NCI-H1105 (cell line): ENCODE results near the gene C16orf95.

Source experiments
- DNase-seq: peaks from one replicate; lab custom pipeline; 2025; lab: John Stamatoyannopoulos, UW

The C16orf95 gene

GRCh38 chr16:87316450-87316922 lies 706 bp downstream of the C16orf95 start:
- DNase-seq = no peak

DNA sequence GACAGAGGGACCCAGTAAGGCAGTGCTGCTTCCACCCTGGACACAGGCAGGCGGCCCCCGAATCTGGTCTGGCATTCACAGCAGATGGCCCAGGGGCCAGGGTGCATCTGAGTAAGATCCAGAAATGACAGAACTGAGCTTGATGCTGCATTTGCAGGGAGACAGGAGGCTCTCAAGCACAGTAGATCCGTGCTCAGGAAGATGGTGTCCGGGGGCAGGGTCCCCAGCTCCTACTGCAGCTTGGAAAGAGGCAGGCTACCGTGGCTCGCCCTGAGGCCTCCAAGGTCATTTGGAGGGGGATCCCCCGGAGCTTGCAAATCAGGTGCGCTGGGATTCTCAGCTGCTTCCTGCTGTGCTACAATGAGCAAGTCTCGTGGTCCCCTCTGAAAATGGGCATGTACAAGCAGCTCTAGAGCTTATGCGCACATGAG lies 2.2 kb downstream of the C16orf95 start:
- no peak for DNase-seq

DNA sequence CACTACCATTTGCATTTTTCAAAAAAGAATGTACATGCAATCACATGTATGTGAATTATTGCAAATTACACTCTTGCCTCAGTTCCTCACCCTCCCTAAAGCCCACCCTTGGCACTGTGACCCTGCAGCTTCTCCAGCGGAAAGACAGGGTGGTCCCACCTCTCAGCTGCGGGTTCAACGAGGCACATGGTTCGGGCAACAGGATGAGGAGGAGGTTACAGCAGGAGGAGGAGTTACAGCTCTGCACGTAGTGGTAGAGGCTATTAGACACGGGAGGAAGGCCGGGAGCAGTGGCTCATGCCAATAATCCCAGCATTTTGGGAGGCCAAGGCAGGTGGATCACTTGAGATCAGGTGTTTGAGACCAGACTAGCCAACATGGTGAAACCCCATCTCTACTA lies 5.2 kb downstream of the C16orf95 start:
- no peak for DNase-seq

DNA sequence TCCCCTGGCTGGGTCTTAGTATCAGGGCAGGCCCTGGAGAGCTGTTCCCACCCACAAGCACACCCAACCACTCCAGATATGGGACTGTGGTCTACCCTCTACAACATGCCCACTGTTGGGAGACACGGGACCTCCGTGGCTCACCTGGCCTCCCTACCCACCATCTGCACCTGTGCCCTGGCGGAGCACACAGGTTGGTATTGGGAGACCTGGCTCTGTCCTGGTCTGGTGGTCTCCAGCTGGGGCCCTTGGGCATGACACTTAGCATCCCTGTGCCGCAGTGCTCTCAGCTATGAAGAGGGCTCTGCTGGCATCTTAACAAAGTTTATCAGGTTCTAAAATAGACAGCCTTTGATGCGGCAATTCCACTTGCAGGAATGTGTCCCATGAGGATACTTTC lies 5.8 kb downstream of the C16orf95 start:
- DNase-seq = no peak

- no peak for DNase-seq
Measured at GRCh38 chr16:87310610-87311009, 6.6 kb downstream of the C16orf95 start.

DNA sequence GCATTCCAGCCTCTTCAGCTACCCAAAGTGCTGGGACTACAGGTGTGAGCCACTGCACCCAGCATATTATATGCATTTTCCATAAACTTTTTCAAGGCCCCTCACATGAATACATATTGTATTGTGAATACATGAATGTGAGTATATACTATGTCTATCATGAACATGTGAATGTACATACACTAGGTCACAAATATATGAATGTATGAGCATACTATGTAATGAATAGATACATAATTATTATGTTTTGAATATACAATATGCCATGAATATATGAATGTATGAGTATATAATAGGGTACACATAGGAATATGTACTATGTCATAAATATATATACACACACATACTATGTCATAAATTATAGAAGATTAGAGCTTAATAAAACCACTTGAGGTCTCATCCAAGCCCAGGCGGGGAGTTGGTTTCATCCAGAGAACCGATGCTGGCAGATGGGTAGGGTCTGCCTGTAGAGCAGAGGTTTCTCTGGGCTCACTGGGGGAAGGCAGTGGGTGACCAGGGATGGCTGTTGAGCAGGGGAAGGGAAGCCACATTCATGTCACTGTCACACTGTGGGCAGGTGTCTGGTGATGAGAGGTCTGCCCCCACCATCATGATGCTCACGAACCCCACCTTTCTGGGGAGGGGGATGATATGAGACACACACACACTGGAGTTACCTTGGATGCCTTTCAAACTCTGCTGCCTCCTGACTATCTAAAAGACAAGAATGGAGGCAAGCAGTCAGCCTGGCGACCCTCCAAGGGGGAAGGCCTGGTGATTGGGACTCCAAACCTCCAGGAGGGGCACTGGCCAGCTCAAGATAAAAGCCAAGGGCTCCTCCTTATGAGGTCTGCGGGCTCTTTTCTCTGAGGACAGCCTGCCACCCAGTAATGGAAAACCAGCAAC lies 7.3 kb downstream of the C16orf95 start:
- DNase-seq = no peak

GRCh38 chr16:87308826-87309225 lies 8.4 kb downstream of the C16orf95 start:
- no peak for DNase-seq

DNA sequence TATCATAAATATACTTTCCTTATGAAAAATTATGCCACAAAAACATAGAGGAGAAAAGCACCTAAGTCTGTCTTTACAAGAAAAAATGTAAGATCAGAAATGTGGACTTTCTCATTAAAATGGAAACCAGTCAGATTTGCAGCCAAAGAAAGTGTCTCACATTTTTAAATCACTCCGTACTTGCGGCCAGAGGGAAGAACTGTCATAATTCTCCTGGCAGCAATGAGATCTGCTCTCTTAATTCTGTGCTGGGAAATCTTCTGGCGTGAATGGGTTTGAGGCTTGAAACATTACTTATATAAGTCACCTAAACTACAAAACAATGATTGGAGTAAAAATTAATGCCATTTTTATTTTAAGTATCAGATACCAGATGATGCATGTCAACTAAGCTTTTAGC lies 10.7 kb downstream of the C16orf95 start:
- DNase-seq = no peak

DNA sequence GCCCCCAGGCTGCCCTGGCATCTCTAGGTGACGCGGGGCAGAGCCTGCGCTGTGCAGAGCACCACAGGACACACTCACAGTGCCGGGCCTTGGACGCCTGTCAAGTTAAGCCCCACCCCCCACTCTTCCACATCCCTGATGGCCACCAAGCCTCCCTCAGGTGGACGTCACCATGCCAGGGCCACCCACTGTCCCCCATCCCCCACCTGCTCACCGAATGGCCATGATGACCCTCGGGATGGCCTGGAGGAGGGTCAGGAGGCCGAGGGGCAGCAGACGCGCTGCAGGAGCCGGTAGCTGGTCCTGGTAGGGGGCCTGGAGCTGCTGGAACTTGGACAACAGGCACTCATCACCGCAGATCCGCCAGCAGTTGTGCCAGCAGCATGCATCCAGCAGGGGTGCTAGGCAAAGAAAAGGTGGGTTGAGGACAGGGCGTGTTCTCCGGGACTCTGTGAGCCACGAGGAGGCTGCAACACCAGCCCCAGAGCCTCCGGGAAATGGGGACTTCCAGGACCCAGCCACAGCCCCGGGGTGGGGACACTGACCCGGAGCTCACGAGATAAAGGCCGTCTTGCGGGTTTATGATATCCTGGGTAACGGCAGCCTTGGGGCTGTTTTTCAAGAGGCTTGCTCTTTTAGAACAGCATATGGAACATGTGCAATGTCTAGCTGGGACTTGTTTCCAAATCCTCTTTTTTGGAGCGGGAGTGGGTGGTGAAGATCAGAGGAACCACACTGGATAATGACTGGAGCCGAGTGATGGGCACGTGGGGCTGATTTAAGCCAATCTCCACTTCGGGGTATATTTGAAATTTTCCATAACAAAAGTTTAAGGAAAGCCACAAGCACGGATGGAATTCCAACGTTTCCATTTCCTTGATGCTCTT lies 11.4 kb downstream of the C16orf95 start:
- DNase-seq = no peak

- DNase-seq = no peak
Measured at GRCh38 chr16:87304951-87305350, 12.2 kb downstream of the C16orf95 start.

DNA sequence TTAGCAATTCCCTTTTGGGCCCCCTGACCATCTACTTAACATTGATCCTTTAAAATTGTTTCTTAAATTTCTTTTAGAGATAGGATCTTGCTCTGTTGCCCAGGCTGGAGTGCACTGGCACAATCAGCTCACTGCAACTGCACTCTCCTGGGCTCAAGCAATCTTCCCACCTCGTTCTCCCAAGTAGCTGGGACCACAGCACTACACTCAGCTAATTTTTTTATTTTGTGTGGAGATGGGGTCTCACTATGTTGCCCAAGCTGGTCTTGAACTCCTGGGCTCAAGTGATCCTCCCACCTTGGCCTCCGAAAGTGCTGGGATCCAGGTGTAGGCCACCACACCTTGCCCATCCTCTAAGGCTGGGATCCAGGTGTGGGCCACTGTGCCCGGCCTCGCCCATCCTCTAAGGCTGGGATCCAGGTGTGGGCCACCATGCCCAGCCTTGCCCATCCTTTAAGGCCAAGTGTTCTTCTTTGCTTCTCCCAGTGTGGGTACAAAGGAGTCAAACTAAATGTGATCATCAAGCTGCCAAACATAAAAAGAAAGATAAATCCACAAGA lies 13.2 kb downstream of the C16orf95 start:
- no peak for DNase-seq

GRCh38 chr16:87303431-87303930 lies 13.7 kb downstream of the C16orf95 start:
- DNase-seq = no peak

GRCh38 chr16:87298857-87299465 lies 18.2 kb downstream of the C16orf95 start:
- DNase-seq = no peak

DNA sequence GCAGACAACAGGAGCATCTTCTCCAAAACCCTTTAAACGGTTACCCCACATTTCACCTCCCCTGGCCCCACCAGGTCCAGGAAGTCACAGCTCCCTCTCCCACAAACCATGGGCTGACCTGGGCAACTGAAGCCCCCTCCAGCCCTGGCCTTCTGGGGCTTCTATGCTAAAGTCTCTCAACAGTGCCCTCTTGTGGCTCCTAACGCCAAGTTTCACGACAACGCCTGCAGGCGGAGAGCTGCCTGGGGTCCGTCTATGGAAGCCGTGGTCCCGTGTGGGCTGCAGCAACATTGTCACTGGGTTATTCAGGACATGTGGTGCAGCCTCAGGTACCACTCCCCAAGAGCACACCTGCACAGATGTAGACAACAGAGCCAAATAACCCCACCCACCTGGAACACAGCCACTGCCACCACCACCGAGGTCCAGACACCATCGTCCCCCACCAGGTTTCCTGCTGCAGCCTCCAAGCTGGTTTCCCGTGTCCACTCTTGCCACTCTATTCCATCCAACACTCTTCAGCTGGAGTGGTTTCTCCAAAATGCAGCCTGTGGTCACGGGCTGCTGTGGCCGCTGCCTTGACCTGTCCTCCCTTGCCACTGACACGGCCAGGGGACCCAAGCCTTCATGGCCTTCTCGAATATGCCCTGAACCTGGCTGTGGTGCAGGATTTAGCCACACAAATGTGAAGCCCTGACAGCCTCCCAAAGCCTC lies 19.1 kb downstream of the C16orf95 start:
- DNase-seq = no peak

GRCh38 chr16:87297407-87297806 lies 19.8 kb downstream of the C16orf95 start:
- no peak for DNase-seq

GRCh38 chr16:87295661-87296531 lies 21.3 kb downstream of the C16orf95 start:
- no peak for DNase-seq

- DNase-seq = no peak
Measured at GRCh38 chr16:87295259-87295658, 21.9 kb downstream of the C16orf95 start.

DNA sequence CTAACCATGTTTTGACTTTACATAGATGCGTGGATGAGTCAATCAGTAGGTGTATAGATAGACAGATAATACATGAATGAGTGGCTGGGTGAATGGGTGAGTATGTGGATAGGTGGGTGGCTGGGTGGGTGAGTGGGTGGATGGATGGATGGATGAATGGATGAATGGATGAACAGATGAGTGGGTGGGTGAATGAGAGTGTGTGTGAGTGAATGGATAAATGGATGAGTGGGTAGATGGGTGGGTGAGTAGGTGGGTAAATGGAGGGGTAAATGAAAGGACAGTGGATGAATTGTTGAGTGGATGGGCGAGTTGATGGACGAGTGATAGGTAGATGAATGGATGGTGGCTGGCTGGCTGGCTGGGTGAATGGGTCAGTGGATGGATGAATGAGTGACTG lies 23.2 kb downstream of the C16orf95 start:
- DNase-seq = no peak

- DNase-seq = no peak
Measured at GRCh38 chr16:87291944-87292343, 25.2 kb downstream of the C16orf95 start.

DNA sequence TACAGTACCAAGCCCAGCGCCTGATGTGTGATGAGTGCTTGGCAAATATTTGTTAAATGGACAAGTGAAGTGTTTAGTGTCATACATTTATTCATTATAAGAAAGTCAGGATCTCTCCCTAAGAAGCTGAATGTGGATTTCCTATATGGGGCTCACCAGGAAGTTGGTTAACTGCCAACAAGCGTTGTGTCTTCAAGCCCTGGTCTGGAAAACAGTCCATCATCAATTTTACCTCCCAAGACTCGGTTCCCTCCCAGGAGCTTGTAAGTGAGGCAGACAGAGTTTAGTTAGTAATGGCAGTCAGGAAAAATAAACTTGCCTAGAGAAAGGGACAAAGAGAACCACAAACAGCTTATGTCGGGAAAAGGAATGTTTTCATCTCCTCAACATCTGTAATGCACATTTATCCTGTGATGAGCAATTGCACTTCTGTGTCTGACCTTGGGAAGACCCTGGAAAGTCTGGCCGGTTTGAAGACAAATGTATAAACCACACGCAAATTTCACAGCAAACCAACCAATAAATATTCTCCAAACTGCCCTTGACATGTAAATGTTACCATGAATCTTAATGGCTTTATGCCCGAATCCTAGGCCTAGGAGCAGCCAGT lies 28.3 kb downstream of the C16orf95 start:
- no peak for DNase-seq
